GM12873 (cell line): ENCODE results near the gene KCNT2.

Experiments used
- CTCF ChIP-seq: IDR thresholded peaks from 2 replicates; pipeline ENCODE4 v1.5.1; 2012; ENCODE audit warnings: low read depth, mild to moderate bottlenecking, moderate library complexity, low read length, control low read depth; ENCODE audit not compliant: insufficient read depth; ENCODE audit errors: missing control alignments

The KCNT2 gene

GRCh38 chr1:196543833-196544232 lies 64.4 kb downstream of the KCNT2 start:
- no peak for TF ChIP-seq CTCF

- no peak for TF ChIP-seq CTCF
Measured at GRCh38 chr1:196538473-196538872, 69.8 kb downstream of the KCNT2 start.

GRCh38 chr1:196535727-196536126 lies 72.5 kb downstream of the KCNT2 start:
- TF ChIP-seq CTCF = no peak

GRCh38 chr1:196531737-196532524 lies 76.3 kb downstream of the KCNT2 start:
- no peak for TF ChIP-seq CTCF

GRCh38 chr1:196527919-196528318 lies 80.3 kb downstream of the KCNT2 start:
- no peak for TF ChIP-seq CTCF

GRCh38 chr1:196517193-196517592 lies 91.0 kb downstream of the KCNT2 start:
- no peak for TF ChIP-seq CTCF

- no peak for TF ChIP-seq CTCF
Measured at GRCh38 chr1:196516373-196516772, 91.9 kb downstream of the KCNT2 start.
